Esophagus squamous epithelium (tissue), 5 donors: ENCODE results near the gene SIX6. TPM values are rescaled to one million over a fixed set of nuclear protein-coding genes. Genes with fewer than 3 reads are reported as not detected.
"Not testable (repeated sequence)": the region's sequence is repeated elsewhere in the genome, so short reads cannot be mapped to it uniquely, and the experiment has no call there.

ENCODE experiments used
- DNase-seq: peaks from one replicate; lab custom pipeline; 2025; lab: John Stamatoyannopoulos, UW
- H3K27ac ChIP-seq, 4 donors: fragments of 200-600 bp; sonication (generic); one replicate each; pipeline ENCODE4 v1.5.1; 2016 to 2019; ENCODE audit warnings: mild to moderate bottlenecking in 1 of 4
- H3K27me3 ChIP-seq, 4 donors: fragments of 200-600 bp; sonication (generic); 1 replicate in 3 of 4; 2 replicates in 1 of 4; pipeline versions ENCODE4 v1.5.1 to v1.6.0; 2017 to 2021; ENCODE audit warnings: antibody characterized with exemption in 1 of 4
- H3K36me3 ChIP-seq, 3 donors: fragments of 200-600 bp; sonication (generic); one replicate each; pipeline ENCODE4 v1.5.1; 2016 to 2019
- H3K4me1 ChIP-seq, 3 donors: fragments of 200-600 bp; sonication (generic); one replicate each; pipeline ENCODE4 v1.5.1; 2017 to 2019
- H3K4me3 ChIP-seq, 4 donors: fragments of 200-600 bp; sonication (generic); 1 replicate in 3 of 4; 2 replicates in 1 of 4; pipeline ENCODE4 v1.5.1; 2016 to 2019; ENCODE audit warnings: mild to moderate bottlenecking in 2 of 4, moderate library complexity in 1 of 4
- H3K9me3 ChIP-seq, 3 donors: fragments of 200-600 bp; sonication (generic); one replicate each; pipeline ENCODE4 v1.5.1; 2016 to 2019
- POLR2A ChIP-seq, 4 donors: fragments of 450-650 bp; IDR thresholded peaks; one replicate each; pipeline ENCODE4 v1.6.1; 2017; ENCODE audit warnings: antibody characterized with exemption in 4 of 4, mild to moderate bottlenecking in 4 of 4, moderate library complexity in 3 of 4
- WGBS, 2 donors: methylation state at CpG; one replicate each; pipeline ENCODE4 v1.1.5; 2018; 5-methylcytosine and 5-hydroxymethylcytosine counted together
- intact Hi-C: fragments of 100-400 bp; cut with DNase I; formaldehyde crosslinking; loops from one replicate; pipeline ENCODE4 v1.15.0; 2022
- total RNA-seq, 4 donors: library from RNA; depleted of rRNA; stranded (reverse); fragments of >200 nt; gene quantifications; one replicate each; pipeline ENCODE4 v1.1.0, GENCODE V29; 2016
- TF ChIP-seq, protein P1 (sequence below), 6 experiments: fragments of 450-650 bp in 4 of 6; fragments of 200-600 bp in 2 of 6; sonication (generic) in 2 of 6; IDR thresholded peaks; one replicate each; pipeline ENCODE4 v1.5.1; 2016 to 2019; ENCODE audit warnings: antibody characterized with exemption in 6 of 6, mild to moderate bottlenecking in 4 of 6, moderate library complexity in 4 of 6
- donor health status: DM: yes; HTN: yes; CAD: no.

The SIX6 gene
- not detected for total RNA-seq

- H3K36me3 ChIP-seq, result no peaks in the 10 kb centered on the region
- no peaks in the 10 kb centered on the region for H3K9me3 ChIP-seq
- peaks cover 0 to 44% (median 9%) of the 10 kb centered on the region in 3 donors for H3K4me1 ChIP-seq
- no peak within 1 kb of the TSS for H3K4me3 ChIP-seq
- intact Hi-C loops, result no loop called here
- no peak within 1 kb of the TSS for H3K27ac ChIP-seq
- DNase-seq, result no peak
- WGBS, 2 donors, result 3 to 8% methylated on average over 11 to 13 of the region's 55 CpGs
- H3K27me3 ChIP-seq, result peaks cover 29 to 100% (median 68%) of the 10 kb centered on the region in 4 donors
- TF ChIP-seq POLR2A (IDR thresholded peaks at IDR 0.05), result no peak
- TF ChIP-seq, protein P1, sequence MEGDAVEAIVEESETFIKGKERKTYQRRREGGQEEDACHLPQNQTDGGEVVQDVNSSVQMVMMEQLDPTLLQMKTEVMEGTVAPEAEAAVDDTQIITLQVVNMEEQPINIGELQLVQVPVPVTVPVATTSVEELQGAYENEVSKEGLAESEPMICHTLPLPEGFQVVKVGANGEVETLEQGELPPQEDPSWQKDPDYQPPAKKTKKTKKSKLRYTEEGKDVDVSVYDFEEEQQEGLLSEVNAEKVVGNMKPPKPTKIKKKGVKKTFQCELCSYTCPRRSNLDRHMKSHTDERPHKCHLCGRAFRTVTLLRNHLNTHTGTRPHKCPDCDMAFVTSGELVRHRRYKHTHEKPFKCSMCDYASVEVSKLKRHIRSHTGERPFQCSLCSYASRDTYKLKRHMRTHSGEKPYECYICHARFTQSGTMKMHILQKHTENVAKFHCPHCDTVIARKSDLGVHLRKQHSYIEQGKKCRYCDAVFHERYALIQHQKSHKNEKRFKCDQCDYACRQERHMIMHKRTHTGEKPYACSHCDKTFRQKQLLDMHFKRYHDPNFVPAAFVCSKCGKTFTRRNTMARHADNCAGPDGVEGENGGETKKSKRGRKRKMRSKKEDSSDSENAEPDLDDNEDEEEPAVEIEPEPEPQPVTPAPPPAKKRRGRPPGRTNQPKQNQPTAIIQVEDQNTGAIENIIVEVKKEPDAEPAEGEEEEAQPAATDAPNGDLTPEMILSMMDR (IDR thresholded peaks at IDR 0.05), result no peak
These were observed at the start of gene SIX6 for GRCh38 chr14:60508707-60509437. Gene SIX6, plus strand, starts transcription at chr14:60509146. Its CDS starts 253 bp downstream, at chr14:60509399.

DNA sequence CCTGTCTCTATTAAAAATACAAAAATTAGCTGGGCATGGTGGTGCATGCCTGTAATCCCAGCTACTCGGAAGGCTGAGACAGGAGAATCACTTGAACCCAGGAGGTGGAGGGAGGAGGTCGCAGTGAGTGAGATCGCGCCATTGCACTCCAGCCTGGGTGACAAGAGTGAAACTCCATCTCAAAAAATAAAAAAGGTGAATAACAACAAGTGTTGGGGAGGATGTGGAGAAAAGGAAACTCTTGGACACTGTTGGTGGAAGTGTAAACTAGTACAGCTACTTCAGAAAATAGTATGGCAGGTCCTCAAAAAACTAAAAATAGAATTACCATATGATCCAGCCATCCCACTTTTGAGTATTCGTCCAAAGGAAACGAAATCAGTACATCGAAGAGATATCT lies 28.7 kb upstream of the SIX6 start:
- H3K36me3 ChIP-seq, intact Hi-C loops, H3K27ac ChIP-seq, H3K4me3 ChIP-seq, DNase-seq, H3K9me3 ChIP-seq, H3K4me1 ChIP-seq: not testable (repeated sequence)
- whole genome bisulfite sequencing, 2 donors, result 79 to 92% methylated on average over 6 to 7 of the region's 7 CpGs
- H3K27me3 ChIP-seq, result peaks cover 0 to 27% (median 7%) of the 10 kb centered on the region in 4 donors

DNA sequence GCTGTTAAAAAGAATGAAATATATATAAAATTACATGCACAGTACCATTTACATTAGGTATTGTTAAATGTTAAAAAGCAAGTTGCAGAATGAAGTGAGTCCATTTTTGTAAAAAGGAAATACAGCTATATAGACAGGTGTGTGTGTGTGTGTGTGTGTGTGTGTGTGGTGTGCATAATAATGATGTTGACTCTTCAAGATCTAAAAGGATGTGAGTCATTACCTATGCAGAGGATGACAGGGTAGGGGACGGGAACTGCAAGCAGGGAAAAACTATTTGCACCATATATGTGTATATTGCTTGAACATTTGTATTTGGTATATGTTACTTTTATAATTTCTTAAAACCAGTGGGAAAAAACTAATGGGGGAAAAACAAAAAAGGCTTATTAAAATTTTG lies 26.2 kb upstream of the SIX6 start:
- WGBS, 2 donors, result 32 to 52% methylated on average over 1 of the region's 1 CpG
- Histone ChIP-seq H3K36me3 (no peaks in the 10 kb centered on the region), H3K27me3 (peaks cover 0 to 48% (median 17%) of the 10 kb centered on the region in 4 donors), H3K4me3 (no peak overlapping the region), H3K9me3 (peaks cover 0 to 5% (median 0%) of the 10 kb centered on the region in 3 donors), H3K4me1 (peaks cover 0 to 12% (median 0%) of the 10 kb centered on the region in 3 donors), H3K27ac (no peak overlapping the region)
- TF ChIP-seq, protein P1 (IDR thresholded peaks at IDR 0.05), result no peak
- TF ChIP-seq POLR2A (IDR thresholded peaks at IDR 0.05), result no peak
- no peak for DNase-seq
- intact Hi-C loops, result no loop called here

GRCh38 chr14:60485057-60485597 lies 23.8 kb upstream of the SIX6 start:
- Histone ChIP-seq H3K27me3 (peaks cover 0 to 64% (median 17%) of the 10 kb centered on the region in 4 donors), H3K4me1 (peaks cover 0 to 12% (median 0%) of the 10 kb centered on the region in 3 donors), H3K27ac (no peak overlapping the region), H3K9me3 (peaks cover 0 to 2% (median 0%) of the 10 kb centered on the region in 3 donors), H3K4me3 (peak overlapping the region in 1 of 4 donors; percentile 18), H3K36me3 (no peaks in the 10 kb centered on the region)
- intact Hi-C loops, result no loop called here
- 16 to 17% methylated on average over 23 to 25 of the region's 25 CpGs for WGBS, 2 donors
- DNase-seq, result no peak
- no peak for TF ChIP-seq POLR2A (IDR thresholded peaks at IDR 0.05)
- TF ChIP-seq, protein P1 (IDR thresholded peaks at IDR 0.05), result no peak

DNA sequence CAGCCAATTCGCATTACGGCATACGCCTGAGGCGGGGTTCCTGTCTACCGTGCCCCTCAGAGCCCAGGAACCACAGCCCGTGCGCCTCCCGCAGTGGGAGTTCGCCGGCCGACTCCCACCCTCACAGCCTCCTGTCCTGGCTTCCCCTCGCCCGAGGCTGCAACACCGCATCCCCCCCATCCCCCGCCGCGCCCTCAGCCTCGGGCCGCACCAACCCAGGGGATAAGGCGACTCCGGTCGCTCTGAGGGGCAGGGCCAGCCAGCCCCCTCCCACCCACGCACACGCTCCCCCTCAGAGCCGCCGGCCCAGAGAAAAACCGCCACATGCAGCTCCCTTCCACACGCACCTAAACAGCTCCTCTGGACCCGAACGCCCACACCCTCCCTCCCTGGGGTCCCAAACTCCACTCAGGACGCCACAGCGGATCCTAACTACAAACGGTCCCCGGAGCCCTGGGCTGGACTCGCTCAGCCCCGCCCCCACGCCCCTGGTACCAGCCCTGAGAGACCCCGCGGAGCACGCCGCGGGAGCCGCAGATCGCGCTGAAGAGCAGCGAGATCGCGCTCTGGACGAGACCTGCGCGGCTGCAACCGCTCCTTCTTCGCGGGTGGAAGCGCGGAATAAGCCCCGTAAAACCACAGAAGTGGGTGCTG lies 23.2 kb upstream of the SIX6 start, which contains the start of gene C14orf39:
C14orf39 (minus strand) TSS at position 466 of the 654 bp plus-strand sequence. CDS start 985 bp downstream, outside the sequence.
- intact Hi-C loops, result no loop called here
- Histone ChIP-seq H3K4me3 (peak within 1 kb of the TSS in 2 of 4 donors; percentile 18 to 19), H3K4me1 (peaks cover 0 to 12% (median 0%) of the 10 kb centered on the region in 3 donors), H3K9me3 (no peaks in the 10 kb centered on the region), H3K27me3 (peaks cover 0 to 64% (median 17%) of the 10 kb centered on the region in 4 donors), H3K27ac (no peak within 1 kb of the TSS), H3K36me3 (no peaks in the 10 kb centered on the region)
- no peak for DNase-seq
- TF ChIP-seq, protein P1 (IDR thresholded peaks at IDR 0.05), result no peak
- TF ChIP-seq POLR2A (IDR thresholded peaks at IDR 0.05), result no peak
- WGBS, 2 donors, result 7 to 14% methylated on average over 15 of the region's 57 CpGs
